Mammary epithelial cell (primary cell): Measurements from ENCODE around the gene KRTAP10-4.

Experiments used
- EZH2 ChIP-seq: IDR thresholded peaks from 2 replicates; pipeline ENCODE4 v1.6.1; 2012; ENCODE audit warnings: low read length, inconsistent platforms, borderline replicate concordance
- TF ChIP-seq, protein P1 (sequence below), 2 donors: IDR thresholded peaks in 1 of 2; conservative IDR thresholded peaks in 1 of 2; 2 replicates each; pipeline ENCODE4 v1.5.1; 2011 to 2012; ENCODE audit warnings: inconsistent platforms in 2 of 2, low read length in 2 of 2, mild to moderate bottlenecking in 2 of 2, control low read depth in 1 of 2, low read depth in 1 of 2; ENCODE audit not compliant: insufficient read depth in 1 of 2; ENCODE audit errors: extremely low read depth in 1 of 2

DNA sequence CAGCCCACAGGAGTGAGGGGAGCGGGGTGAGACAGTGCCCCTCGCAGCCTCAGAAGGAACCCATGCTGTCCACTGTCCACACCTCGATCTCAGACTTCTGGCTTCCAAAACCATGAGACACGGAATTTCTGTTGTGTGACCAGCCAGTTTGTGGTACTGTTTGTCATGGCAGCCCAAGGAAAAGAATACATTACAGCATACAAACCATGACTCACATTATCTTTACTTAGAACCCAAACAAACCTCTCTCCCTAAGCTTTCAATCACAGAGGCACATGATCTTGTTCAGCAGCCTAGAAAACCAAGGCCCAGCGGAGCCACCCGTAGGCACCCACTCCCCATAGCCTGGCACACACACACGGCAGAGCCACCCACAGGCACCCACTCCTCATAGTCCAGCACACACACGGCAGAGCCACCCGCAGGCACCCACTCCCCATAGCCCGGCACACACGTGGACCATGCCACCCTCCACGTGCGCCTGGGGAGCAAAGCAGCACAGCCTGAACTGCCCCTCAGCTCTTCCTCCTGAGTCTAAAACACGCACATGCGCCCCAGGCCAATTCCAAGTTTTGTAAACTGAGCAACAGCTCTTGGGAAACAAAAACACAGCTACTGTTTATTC, 458 bp upstream of the KRTAP10-4 start:
- TF ChIP-seq, protein P1, sequence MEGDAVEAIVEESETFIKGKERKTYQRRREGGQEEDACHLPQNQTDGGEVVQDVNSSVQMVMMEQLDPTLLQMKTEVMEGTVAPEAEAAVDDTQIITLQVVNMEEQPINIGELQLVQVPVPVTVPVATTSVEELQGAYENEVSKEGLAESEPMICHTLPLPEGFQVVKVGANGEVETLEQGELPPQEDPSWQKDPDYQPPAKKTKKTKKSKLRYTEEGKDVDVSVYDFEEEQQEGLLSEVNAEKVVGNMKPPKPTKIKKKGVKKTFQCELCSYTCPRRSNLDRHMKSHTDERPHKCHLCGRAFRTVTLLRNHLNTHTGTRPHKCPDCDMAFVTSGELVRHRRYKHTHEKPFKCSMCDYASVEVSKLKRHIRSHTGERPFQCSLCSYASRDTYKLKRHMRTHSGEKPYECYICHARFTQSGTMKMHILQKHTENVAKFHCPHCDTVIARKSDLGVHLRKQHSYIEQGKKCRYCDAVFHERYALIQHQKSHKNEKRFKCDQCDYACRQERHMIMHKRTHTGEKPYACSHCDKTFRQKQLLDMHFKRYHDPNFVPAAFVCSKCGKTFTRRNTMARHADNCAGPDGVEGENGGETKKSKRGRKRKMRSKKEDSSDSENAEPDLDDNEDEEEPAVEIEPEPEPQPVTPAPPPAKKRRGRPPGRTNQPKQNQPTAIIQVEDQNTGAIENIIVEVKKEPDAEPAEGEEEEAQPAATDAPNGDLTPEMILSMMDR (conservative IDR thresholded peaks at IDR 0.05 in 1 of 2, IDR thresholded peaks at IDR 0.05 in 1 of 2; ENCODE audit: extremely low read depth in 1 of 2, insufficient read depth in 1 of 2, low read depth in 1 of 2, low read length in 2 of 2) = no peak
- no peak for TF ChIP-seq EZH2
